ENCODE results near the gene PDSS2.

Gene PDSS2, protein sequence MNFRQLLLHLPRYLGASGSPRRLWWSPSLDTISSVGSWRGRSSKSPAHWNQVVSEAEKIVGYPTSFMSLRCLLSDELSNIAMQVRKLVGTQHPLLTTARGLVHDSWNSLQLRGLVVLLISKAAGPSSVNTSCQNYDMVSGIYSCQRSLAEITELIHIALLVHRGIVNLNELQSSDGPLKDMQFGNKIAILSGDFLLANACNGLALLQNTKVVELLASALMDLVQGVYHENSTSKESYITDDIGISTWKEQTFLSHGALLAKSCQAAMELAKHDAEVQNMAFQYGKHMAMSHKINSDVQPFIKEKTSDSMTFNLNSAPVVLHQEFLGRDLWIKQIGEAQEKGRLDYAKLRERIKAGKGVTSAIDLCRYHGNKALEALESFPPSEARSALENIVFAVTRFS

DNA sequence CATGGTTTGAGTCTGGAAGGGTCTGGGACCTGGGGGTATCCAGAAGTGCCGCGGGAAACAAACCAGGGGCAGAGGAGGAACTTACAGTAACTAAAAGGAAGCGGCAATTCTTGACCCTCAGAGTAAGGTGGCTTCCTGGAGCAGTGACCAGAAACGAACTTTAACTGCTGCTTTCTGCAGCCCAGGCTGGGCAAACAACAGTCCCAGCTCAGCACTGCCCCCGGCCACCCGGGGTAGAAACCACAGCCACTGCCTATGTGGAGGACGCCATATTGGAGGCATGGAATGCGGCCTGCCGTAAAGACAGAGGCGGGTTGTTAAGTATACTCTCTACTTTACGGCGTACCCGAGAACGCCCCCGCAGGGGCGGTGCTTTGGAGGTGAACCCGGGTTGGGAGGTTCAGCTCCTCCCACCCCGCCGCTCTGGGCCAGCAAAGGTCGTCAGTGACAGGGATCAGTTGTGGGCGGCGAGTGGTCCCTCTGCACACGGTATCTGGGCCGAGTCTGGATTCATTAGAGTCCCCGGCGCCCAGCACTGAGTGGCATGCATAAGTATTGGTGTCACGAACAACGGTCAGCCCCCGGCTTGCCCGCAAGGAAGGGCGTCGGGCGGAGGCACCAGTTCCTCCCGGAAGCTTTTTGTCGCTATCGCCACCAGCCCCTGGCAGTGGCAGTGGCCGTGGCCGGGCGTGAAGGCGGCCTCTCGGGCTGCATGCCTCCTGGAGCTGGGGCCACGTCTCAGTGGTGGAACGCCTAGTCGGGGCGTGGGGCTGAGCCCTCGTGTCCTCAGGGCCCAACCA lies at the start of gene PDSS2:
PDSS2 (minus strand) TSS at position 282 of the 800 bp plus-strand sequence; CDS start at position 3, 279 bp downstream.
- peak; percentile 97 for DNase-seq (ENCODE audit: low read depth)
- TF ChIP-seq, protein P1, sequence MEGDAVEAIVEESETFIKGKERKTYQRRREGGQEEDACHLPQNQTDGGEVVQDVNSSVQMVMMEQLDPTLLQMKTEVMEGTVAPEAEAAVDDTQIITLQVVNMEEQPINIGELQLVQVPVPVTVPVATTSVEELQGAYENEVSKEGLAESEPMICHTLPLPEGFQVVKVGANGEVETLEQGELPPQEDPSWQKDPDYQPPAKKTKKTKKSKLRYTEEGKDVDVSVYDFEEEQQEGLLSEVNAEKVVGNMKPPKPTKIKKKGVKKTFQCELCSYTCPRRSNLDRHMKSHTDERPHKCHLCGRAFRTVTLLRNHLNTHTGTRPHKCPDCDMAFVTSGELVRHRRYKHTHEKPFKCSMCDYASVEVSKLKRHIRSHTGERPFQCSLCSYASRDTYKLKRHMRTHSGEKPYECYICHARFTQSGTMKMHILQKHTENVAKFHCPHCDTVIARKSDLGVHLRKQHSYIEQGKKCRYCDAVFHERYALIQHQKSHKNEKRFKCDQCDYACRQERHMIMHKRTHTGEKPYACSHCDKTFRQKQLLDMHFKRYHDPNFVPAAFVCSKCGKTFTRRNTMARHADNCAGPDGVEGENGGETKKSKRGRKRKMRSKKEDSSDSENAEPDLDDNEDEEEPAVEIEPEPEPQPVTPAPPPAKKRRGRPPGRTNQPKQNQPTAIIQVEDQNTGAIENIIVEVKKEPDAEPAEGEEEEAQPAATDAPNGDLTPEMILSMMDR (IDR thresholded peaks at IDR 0.05; ENCODE audit: insufficient read depth, low read depth, low read length, missing control alignments) = peak; percentile 62
- peak within 1 kb of the TSS; percentile 98 for H3K4me3 ChIP-seq (ENCODE audit: low read length)

DNA sequence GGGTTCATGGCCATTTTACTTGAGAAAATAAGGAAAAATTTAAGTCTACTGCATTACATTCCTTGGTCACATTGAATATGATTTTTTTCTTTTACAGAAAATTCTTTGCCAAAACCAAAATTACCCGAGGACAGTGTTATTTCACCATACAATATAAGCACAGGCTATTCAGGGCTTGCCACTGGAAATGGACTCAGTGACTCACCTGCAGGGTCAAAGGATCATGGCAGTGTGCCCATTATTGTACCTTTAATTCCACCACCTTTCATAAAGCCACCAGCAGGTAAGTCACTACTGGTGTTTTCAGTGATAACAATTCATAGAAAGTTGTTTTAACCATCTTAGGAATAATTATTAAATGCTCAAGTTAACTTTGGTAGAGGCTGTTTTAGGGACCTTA lies 46.8 kb upstream of the PDSS2 start:
- H3K4me3 ChIP-seq (ENCODE audit: low read length) = no peak overlapping the region
- DNase-seq (ENCODE audit: low read depth) = peak; percentile 36
- TF ChIP-seq, protein P1 (IDR thresholded peaks at IDR 0.05; ENCODE audit: insufficient read depth, low read depth, low read length, missing control alignments) = no peak

DNA sequence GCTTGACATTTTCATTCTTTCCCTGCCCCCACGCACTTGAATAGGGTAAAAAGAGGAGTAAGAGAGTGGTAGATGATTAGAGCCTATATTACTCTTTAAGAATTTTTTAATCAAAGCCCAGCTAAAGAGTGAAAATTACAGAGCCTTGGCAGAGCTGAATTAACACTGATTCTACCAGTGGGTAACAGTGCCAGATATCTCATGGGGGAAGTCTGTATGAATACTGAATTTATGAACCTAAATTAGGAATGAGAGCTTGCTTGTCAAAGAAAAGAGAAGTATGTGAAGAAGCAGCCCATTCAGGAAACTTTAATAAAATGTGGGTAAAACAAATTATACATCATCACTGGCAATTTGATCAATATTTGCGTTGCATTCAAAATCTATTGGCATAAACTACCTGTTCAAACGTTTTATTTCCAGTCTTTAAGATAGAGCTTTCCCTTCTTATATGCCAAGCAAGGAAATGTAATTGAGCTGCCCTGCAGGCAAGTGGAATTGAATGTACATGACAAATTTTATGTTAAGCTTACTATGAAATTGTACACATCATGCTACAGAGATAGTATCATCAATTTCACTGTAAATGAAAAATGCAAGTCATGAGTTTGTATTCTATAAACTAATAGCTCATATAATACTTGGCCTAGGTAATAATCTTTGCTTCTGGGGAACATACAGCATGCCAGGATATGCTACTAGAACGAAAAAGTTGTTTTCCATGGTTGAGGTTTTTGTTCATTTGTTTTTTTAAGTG lies 45.1 kb upstream of the PDSS2 start:
- DNase-seq (ENCODE audit: low read depth) = no peak
- H3K4me3 ChIP-seq (ENCODE audit: low read length) = no peak overlapping the region
- TF ChIP-seq, protein P1 (IDR thresholded peaks at IDR 0.05; ENCODE audit: insufficient read depth, low read depth, low read length, missing control alignments) = no peak

DNA sequence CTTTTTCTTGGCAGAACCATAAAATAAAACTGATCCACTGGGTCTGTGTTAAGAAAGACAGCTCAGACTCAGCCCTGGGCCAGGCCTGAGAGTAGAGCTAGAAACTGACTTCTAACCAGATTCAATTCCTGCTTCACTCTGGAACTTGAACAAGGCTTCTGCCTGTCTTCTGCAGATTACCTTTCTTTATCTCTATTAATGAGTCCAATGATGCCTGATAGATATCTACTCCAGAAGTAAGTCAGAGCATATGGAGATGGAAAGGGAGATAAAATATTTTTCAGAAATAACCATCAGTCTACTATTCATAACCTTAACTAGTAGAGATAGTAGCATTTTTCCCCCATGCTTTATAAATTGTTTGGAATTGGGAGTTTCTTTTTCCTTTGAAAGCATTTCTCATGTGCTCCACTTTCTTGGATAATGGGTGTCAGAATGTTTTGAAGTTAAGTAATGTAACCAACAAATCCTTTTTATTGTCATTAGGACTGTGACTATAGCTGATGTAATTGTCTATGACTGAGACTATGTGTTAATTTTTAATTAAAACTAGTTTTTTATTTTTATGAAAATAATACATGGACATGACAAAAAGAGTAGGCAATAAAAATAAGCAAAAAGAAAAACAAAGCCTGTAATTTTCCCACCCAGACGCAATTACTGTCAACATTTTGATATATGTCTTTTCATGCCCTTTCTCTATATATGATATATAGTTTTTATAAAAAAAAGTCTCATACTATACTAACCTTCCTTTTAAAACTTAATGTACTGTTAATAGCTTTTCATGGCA lies 37.7 kb upstream of the PDSS2 start:
- DNase-seq (ENCODE audit: low read depth) = no peak
- TF ChIP-seq, protein P1 (IDR thresholded peaks at IDR 0.05; ENCODE audit: insufficient read depth, low read depth, low read length, missing control alignments) = no peak
- no peak overlapping the region for H3K4me3 ChIP-seq (ENCODE audit: low read length)

DNA sequence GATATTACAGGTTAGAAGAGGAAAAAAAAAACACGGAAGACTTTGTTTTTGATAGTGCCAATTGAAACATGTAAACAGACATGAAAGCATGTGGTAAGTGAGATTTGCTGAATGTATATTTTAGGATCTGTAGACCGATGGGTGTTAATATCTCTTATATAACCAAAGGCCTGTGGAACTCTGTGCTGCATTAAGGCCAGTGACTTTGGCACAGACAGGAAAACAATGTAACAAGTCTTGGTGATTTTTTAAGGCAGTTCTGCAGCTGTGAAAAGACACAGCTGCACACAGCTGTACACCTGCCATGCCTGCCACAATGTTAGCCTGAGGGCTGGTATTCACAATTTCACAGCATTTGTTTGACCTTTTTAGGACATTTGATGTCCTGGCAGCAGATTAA lies 36.6 kb upstream of the PDSS2 start:
- H3K4me3 ChIP-seq (ENCODE audit: low read length) = no peak overlapping the region
- DNase-seq (ENCODE audit: low read depth) = no peak
- TF ChIP-seq, protein P1 (IDR thresholded peaks at IDR 0.05; ENCODE audit: insufficient read depth, low read depth, low read length, missing control alignments) = no peak

DNA sequence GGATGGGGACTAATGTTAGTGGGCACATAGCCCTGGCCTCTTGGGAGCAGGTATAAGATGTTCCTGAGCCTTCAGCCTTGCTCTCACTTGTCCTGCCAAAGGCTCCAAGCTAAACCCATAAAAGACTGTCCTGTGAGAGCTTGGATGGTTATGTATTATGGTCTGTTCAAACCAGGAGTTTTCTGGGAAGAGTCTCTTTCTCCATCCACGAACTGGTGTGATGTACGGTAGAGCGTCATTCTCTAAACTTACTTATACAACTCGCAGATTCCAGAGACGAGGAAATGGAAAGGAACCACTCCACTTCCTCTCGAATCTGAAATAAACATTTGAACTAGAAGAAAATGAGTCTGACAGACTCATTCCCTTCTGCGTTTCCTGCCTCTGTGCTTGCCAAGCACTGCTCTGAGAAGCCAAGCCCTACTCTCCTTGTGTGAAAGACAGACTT lies 35.9 kb upstream of the PDSS2 start:
- no peak overlapping the region for H3K4me3 ChIP-seq (ENCODE audit: low read length)
- TF ChIP-seq, protein P1 (IDR thresholded peaks at IDR 0.05; ENCODE audit: insufficient read depth, low read depth, low read length, missing control alignments) = no peak
- no peak for DNase-seq (ENCODE audit: low read depth)

Measured in epithelial cell of esophagus (primary cell).